Measurements from ENCODE around the gene SULT4A1. TPM values are rescaled to one million over a fixed set of nuclear protein-coding genes. Genes with fewer than 3 reads are reported as not detected.

SULT4A1 gene
- total and polyA plus RNA-seq, 9 of the 15 experiments (the other 6 are each of a cell fraction or from before 2014, with no cell fraction given): 0.03 to 0.20 (median 0.09) TPM; not detected in 3

DNA sequence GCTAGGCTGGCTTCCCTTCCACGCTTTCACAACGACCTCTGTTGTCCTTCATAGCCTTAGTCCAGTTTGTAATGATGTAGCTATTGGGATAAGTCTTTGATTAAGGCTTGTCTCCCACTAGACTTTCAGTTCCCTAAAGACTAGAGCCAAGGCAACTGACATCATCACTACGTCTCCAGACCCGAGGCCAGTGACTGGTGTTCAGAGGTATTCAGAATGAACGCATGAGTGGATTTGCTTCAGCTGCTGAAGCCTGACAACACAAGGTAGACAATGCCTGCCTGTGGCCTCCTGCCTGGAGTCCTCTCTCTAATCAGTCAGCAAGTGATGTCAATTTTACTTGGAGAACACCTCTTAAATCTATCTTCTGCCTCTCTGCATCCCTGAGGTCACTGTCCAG lies 63.8 kb downstream of the SULT4A1 start:
- ATAC-seq (no peak), FAIRE-seq (no peak), DNase-seq (ENCODE audit: extremely low read depth in 1 of 4, low spot score in 3 of 4) (no peak)
- intact Hi-C loops (cut with micrococcal nuclease) (no loop called here), in situ Hi-C loops (cut with MboI) (no loop called here)
- no peak overlapping the region for H3K9ac ChIP-seq (ENCODE audit: insufficient read depth in 1 of 2, low read depth in 2 of 2, low read length in 2 of 2)
- no peaks in the 10 kb centered on the region for H3K79me2 ChIP-seq (ENCODE audit: control insufficient read depth, insufficient read depth, low read length)
- H3K4me3 ChIP-seq: no peak overlapping the region
- H3K4me1 ChIP-seq (replicated peaks in 1 of 2; ENCODE audit: control insufficient read depth in 2 of 2, insufficient read depth in 2 of 2, low read length in 2 of 2): no peaks in the 10 kb centered on the region
- no peak overlapping the region for H3K27ac ChIP-seq (ENCODE audit: extremely low read depth, low read depth, low read length)
- no TSS peak for BruUV-seq (replicated peaks)
- H3K4me2 ChIP-seq (ENCODE audit: insufficient read depth, low read length): no peak overlapping the region
- H2AFZ ChIP-seq (ENCODE audit: low read depth, low read length): no peak overlapping the region
- H3K9me1 ChIP-seq (ENCODE audit: control insufficient read depth, insufficient read depth, low read length): no peaks in the 10 kb centered on the region
- TF ChIP-seq RNF2 (IDR thresholded peaks at IDR 0.05) (no peak), POLR2G (IDR thresholded peaks at IDR 0.05; ENCODE audit: low read depth, low read length) (no peak), ELF2 (CRISPR knock-in tag; IDR thresholded peaks at IDR 0.05) (no peak), SMC3 (conservative IDR thresholded peaks at IDR 0.05; ENCODE audit: insufficient read depth, low read depth, low read length) (no peak), ZBTB8A (IDR thresholded peaks at IDR 0.05; ENCODE audit: partially characterized antibody) (no peak), CCNT2 (IDR thresholded peaks at IDR 0.05; ENCODE audit: borderline replicate concordance, extremely low read depth, insufficient read length, low read depth, low read length) (no peak), RUNX1 (IDR thresholded peaks at IDR 0.05; ENCODE audit: low read depth) (no peak), ETS2 (tag; IDR thresholded peaks at IDR 0.05; ENCODE audit: borderline replicate concordance, poor library complexity, severe bottlenecking) (no peak)
- no peaks in the 10 kb centered on the region for H3K27me3 ChIP-seq (ENCODE audit: control insufficient read depth in 2 of 2, insufficient read depth in 2 of 2, low read length in 2 of 2)
- CTCF ChIA-PET (ENCODE audit: low intra/inter-chr PET ratio): no interaction called here
- no peaks in the 10 kb centered on the region for H4K20me1 ChIP-seq (replicated peaks; ENCODE audit: control insufficient read depth, insufficient read depth, low read length)
- WGBS (ENCODE audit: insufficient coverage, low coverage, missing lambda C conversion rate): 0% methylated on average over 5 of the region's 5 CpGs
- H3K36me3 ChIP-seq (ENCODE audit: control insufficient read depth, insufficient read depth, low read length): no peaks in the 10 kb centered on the region
- POLR2A ChIA-PET: no interaction called here
- no peaks in the 10 kb centered on the region for H3K9me3 ChIP-seq (replicated peaks; ENCODE audit: control insufficient read depth, insufficient read depth, low read depth, low read length)
